ENCODE data around the gene PAIP2.
A peak's percentile ranks its signal among the peaks of the same experiment; 100 is the strongest.
"Not testable (repeated sequence)": the region's sequence is repeated elsewhere in the genome, so short reads cannot be mapped to it uniquely, and the experiment has no call there.

PAIP2 gene

GRCh38 chr5:139341689-139342422, at the start of gene PAIP2:
PAIP2 (plus strand) TSS chr5:139341854; CDS start chr5:139363785, 21,931 bp downstream.
- DNase-seq (ENCODE audit: low read depth in 2 of 3, low spot score in 1 of 3) = peak; percentile 95 to 97 (median 96)

GRCh38 chr5:139293202-139293506, 48.5 kb upstream of the PAIP2 start:
- no peak for DNase-seq (ENCODE audit: low read depth in 2 of 3, low spot score in 1 of 3)

GRCh38 chr5:139293507-139294373, 47.9 kb upstream of the PAIP2 start, which contains the start of gene MATR3:
MATR3 (plus strand) TSS chr5:139293740; CDS start chr5:139307416, 13,676 bp downstream.
- peak; percentile 90 to 91 (median 91) for DNase-seq (ENCODE audit: low read depth in 2 of 3, low spot score in 1 of 3)

GRCh38 chr5:139294374-139295165, 47.1 kb upstream of the PAIP2 start:
- peak in 2 of 3 donors; percentile 46 to 49 for DNase-seq (ENCODE audit: low read depth in 2 of 3, low spot score in 1 of 3)

GRCh38 chr5:139295346-139296057, 46.2 kb upstream of the PAIP2 start:
- DNase-seq (ENCODE audit: low read depth in 2 of 3, low spot score in 1 of 3) = no peak

- DNase-seq (ENCODE audit: low read depth in 2 of 3, low spot score in 1 of 3) = no peak
These were observed 45.5 kb upstream of the PAIP2 start for GRCh38 chr5:139296198-139296597.

GRCh38 chr5:139296862-139297326, 44.8 kb upstream of the PAIP2 start:
- DNase-seq (ENCODE audit: low read depth in 2 of 3, low spot score in 1 of 3) = no peak

GRCh38 chr5:139297439-139298133, 44.1 kb upstream of the PAIP2 start:
- no peak for DNase-seq (ENCODE audit: low read depth in 2 of 3, low spot score in 1 of 3)

- DNase-seq (ENCODE audit: low read depth in 2 of 3, low spot score in 1 of 3) = no peak
These were observed 43.4 kb upstream of the PAIP2 start for GRCh38 chr5:139298242-139298641.

GRCh38 chr5:139299486-139299885, 42.2 kb upstream of the PAIP2 start:
- DNase-seq (ENCODE audit: low read depth in 2 of 3, low spot score in 1 of 3) = no peak

GRCh38 chr5:139301808-139302499, 39.7 kb upstream of the PAIP2 start:
- no peak for DNase-seq (ENCODE audit: low read depth in 2 of 3, low spot score in 1 of 3)

GRCh38 chr5:139304391-139305324, 37.0 kb upstream of the PAIP2 start:
- no peak for DNase-seq (ENCODE audit: low read depth in 2 of 3, low spot score in 1 of 3)

GRCh38 chr5:139306197-139306596, 35.5 kb upstream of the PAIP2 start:
- DNase-seq (ENCODE audit: low read depth in 2 of 3, low spot score in 1 of 3) = no peak

- DNase-seq (ENCODE audit: low read depth in 2 of 3, low spot score in 1 of 3) = no peak
These were observed 34.9 kb upstream of the PAIP2 start for GRCh38 chr5:139306628-139307379.

GRCh38 chr5:139308797-139309196, 32.9 kb upstream of the PAIP2 start:
- DNase-seq (ENCODE audit: low read depth in 2 of 3, low spot score in 1 of 3) = no peak

- DNase-seq (ENCODE audit: low read depth in 2 of 3, low spot score in 1 of 3) = not testable (repeated sequence)
These were observed 30.9 kb upstream of the PAIP2 start for GRCh38 chr5:139310715-139311186.

GRCh38 chr5:139312075-139312474, 29.6 kb upstream of the PAIP2 start:
- no peak for DNase-seq (ENCODE audit: low read depth in 2 of 3, low spot score in 1 of 3)

- no peak for DNase-seq (ENCODE audit: low read depth in 2 of 3, low spot score in 1 of 3)
These were observed 27.4 kb upstream of the PAIP2 start for GRCh38 chr5:139314276-139314675.
